Measurements from ENCODE around the gene PGLYRP3. TPM values are rescaled to one million over a fixed set of nuclear protein-coding genes. Genes with fewer than 3 reads are reported as not detected.
A peak's percentile ranks its signal among the peaks of the same experiment; 100 is the strongest.

PGLYRP3 gene
- total and polyA plus RNA-seq, 2 of the 8 experiments (the other 6 are each of a cell fraction or from before 2014, with no cell fraction given) = not detected

DNA sequence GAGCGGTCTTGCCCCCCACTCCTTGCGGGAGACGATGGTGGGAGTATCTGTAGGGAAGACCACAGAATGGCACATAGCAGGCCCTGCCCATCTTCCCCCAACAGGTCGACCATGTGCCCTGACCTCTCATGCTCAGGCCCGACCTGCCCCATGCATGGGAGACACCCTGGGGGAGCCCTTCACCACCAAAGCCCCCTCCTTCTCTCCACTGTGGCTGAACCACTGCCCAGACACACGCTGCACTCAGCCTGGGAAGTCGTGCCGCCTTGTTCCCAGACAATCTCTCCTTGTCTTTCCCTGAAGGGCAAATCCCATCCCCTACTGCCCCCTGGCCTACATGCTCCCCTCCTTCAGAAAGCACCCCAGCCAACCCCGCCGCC, 5.5 kb downstream of the PGLYRP3 start:
- Histone ChIP-seq H3K9me3 (ENCODE audit: insufficient read depth in 2 of 2, low read depth in 1 of 2, low read length in 1 of 2) (no peaks in the 10 kb centered on the region), H3K27me3 (replicated peaks in 1 of 4; ENCODE audit: control insufficient read depth in 3 of 4, extremely low read depth in 1 of 4, insufficient read depth in 3 of 4, low read length in 3 of 4) (no peaks in the 10 kb centered on the region; a peak in 1 of 7 replicates), H3K4me2 (ENCODE audit: insufficient read depth in 1 of 2, low read depth in 2 of 2, low read length in 2 of 2) (0 out of 4 replicates have a peak overlapping the region, but pooled peaks of 1 of the 2 experiments have one; percentile 14), H2BK20ac (ENCODE audit: low read length) (peak overlapping the region; percentile 34; the same call in 1 of the 2 replicates), H4K91ac (replicated peaks; ENCODE audit: insufficient read length, low read length) (no peak overlapping the region), H3K4ac (replicated peaks; ENCODE audit: insufficient read length, low read depth, low read length) (no peak overlapping the region), H4K5ac (ENCODE audit: insufficient read length, low read depth, low read length) (no peak overlapping the region), H2BK120ac (replicated peaks; ENCODE audit: low read depth, low read length) (no peak overlapping the region), H3K56ac (replicated peaks; ENCODE audit: insufficient read length, low read depth, low read length) (no peak overlapping the region), H3K36me3 (ENCODE audit: control insufficient read depth in 2 of 4, insufficient read depth in 4 of 4, low read length in 3 of 4) (no peaks in the 10 kb centered on the region), H3K4me1 (replicated peaks in 1 of 4; ENCODE audit: control insufficient read depth in 3 of 4, insufficient read depth in 4 of 4, low read length in 3 of 4) (peaks cover 0 to 5% (median 0%) of the 10 kb centered on the region in 4 experiments; a peak in 3 of 7 replicates), H3K79me2 (ENCODE audit: control insufficient read depth in 1 of 2, insufficient read depth in 2 of 2, low read length in 2 of 2) (no peaks in the 10 kb centered on the region), H3K79me1 (ENCODE audit: low read depth, low read length) (no peaks in the 10 kb centered on the region), H3K4me3 (ENCODE audit: extremely low read depth in 1 of 4, insufficient read depth in 2 of 4, low read depth in 3 of 4, low read length in 4 of 4) (no peak overlapping the region), H3K23ac (ENCODE audit: insufficient read length) (no peak overlapping the region), H2BK15ac (ENCODE audit: low read length) (no peak overlapping the region), H4K20me1 (replicated peaks in 1 of 2; ENCODE audit: control insufficient read depth in 1 of 2, insufficient read depth in 2 of 2, low read length in 2 of 2) (no peaks in the 10 kb centered on the region), H2AFZ (ENCODE audit: low read length) (peak overlapping the region; percentile 38; the same call in 1 of the 2 replicates), H2BK5ac (ENCODE audit: low read depth, low read length) (no peak overlapping the region), H3K14ac (ENCODE audit: insufficient read length) (no peak overlapping the region), H3K27ac (ENCODE audit: low read depth, low read length) (no peak overlapping the region), H3K18ac (ENCODE audit: extremely low read depth, low read length) (no peak overlapping the region; the same call in 1 of the 2 replicates), H3K23me2 (ENCODE audit: low read depth, low read length) (no peaks in the 10 kb centered on the region), H2AK5ac (ENCODE audit: low read depth, low read length) (no peak overlapping the region), H3K9ac (replicated peaks in 1 of 4; ENCODE audit: extremely low read depth in 1 of 4, low read depth in 3 of 4, low read length in 3 of 4) (no peak overlapping the region), H4K8ac (ENCODE audit: extremely low read depth, insufficient read depth, low read length) (peak overlapping the region; percentile 51; the same call in 1 of the 2 replicates), H2BK12ac (ENCODE audit: low read depth, low read length) (no peak overlapping the region)
- DNase-seq (ENCODE audit: low read depth in 1 of 2, low spot score in 2 of 2) (no peak), FAIRE-seq (no peak)
- 84% methylated on average over 9 of the region's 10 CpGs; no CpG with 5 or more reads in 1 of the 2 experiments for WGBS, 2 experiments (ENCODE audit: extremely low coverage in 1 of 2, insufficient coverage in 1 of 2, insufficient read length in 1 of 2, insufficient replicate concordance in 2 of 2, low coverage in 1 of 2, low lambda C conversion rate in 2 of 2, missing lambda C conversion rate in 1 of 2)
- ChIA-PET POLR2A (ENCODE audit: partially characterized antibody) (no interaction called here), CTCF (ENCODE audit: partially characterized antibody) (no interaction called here)
- TF ChIP-seq JUND (IDR thresholded peaks at IDR 0.05; ENCODE audit: low read length) = no peak
- TF ChIP-seq NANOG (IDR thresholded peaks at IDR 0.05; ENCODE audit: insufficient read depth, low read depth, low read length, poor library complexity, severe bottlenecking) = no peak
- no peak for TF ChIP-seq FOSL1 (IDR thresholded peaks at IDR 0.05; ENCODE audit: insufficient read depth, low read depth, low read length)
- TF ChIP-seq SP4 (IDR thresholded peaks at IDR 0.05; ENCODE audit: low read length) = no peak
- TF ChIP-seq TEAD4 (IDR thresholded peaks at IDR 0.05; ENCODE audit: low read depth, low read length) = no peak
- TF ChIP-seq, protein P1, sequence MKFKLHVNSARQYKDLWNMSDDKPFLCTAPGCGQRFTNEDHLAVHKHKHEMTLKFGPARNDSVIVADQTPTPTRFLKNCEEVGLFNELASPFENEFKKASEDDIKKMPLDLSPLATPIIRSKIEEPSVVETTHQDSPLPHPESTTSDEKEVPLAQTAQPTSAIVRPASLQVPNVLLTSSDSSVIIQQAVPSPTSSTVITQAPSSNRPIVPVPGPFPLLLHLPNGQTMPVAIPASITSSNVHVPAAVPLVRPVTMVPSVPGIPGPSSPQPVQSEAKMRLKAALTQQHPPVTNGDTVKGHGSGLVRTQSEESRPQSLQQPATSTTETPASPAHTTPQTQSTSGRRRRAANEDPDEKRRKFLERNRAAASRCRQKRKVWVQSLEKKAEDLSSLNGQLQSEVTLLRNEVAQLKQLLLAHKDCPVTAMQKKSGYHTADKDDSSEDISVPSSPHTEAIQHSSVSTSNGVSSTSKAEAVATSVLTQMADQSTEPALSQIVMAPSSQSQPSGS (IDR thresholded peaks at IDR 0.05; ENCODE audit: low read length) = no peak
- TF ChIP-seq CEBPB (IDR thresholded peaks at IDR 0.05; ENCODE audit: low read depth, low read length) = no peak
- TF ChIP-seq CBX8 (IDR thresholded peaks at IDR 0.05; ENCODE audit: borderline replicate concordance, low read depth, low read length) = no peak
- TF ChIP-seq SIN3A (conservative IDR thresholded peaks at IDR 0.05 in 1 of 2, IDR thresholded peaks at IDR 0.05 in 1 of 2; ENCODE audit: low read depth in 1 of 2, low read length in 2 of 2) = no peak
- no peak for TF ChIP-seq CHD2 (IDR thresholded peaks at IDR 0.05; ENCODE audit: low read length)
- TF ChIP-seq TAF7 (optimal IDR thresholded peaks at IDR 0.05; ENCODE audit: borderline replicate concordance, low read depth, low read length) = no peak
- no peak for TF ChIP-seq HDAC2 (IDR thresholded peaks at IDR 0.05; ENCODE audit: borderline replicate concordance in 1 of 2, low read depth in 2 of 2, low read length in 2 of 2)
- TF ChIP-seq SP2 (IDR thresholded peaks at IDR 0.05; ENCODE audit: low read length) = no peak

All from H1 (cell line).